PC-9 (cell line): ENCODE measurements around the gene RNF157.

Source experiments
- CTCF ChIP-seq: fragments of 200-600 bp; sonication (generic); conservative IDR thresholded peaks from 2 replicates; pipeline ENCODE4 v1.6.1; 2017; ENCODE audit warnings: mixed run types, antibody characterized with exemption, mild to moderate bottlenecking, moderate library complexity
- EZH2 ChIP-seq: fragments of 200-600 bp; sonication (generic); IDR thresholded peaks from 2 replicates; pipeline ENCODE4 v1.8.0; 2017; ENCODE audit warnings: antibody characterized with exemption, low read depth

GRCh38 chr17:76123191-76123499 is 117.1 kb downstream of the RNF157 start:
- TF ChIP-seq CTCF = no peak
- no peak for TF ChIP-seq EZH2
